NK-92 treated with Interleukin-12 subunit alpha and Interleukin-12 subunit beta, amount 100 ng/mL, for 24 hours (cell line): Measurements from ENCODE around the gene CT45A1.
"Not testable (repeated sequence)": the region's sequence is repeated elsewhere in the genome, so short reads cannot be mapped to it uniquely, and the experiment has no call there.

Source experiments
- DNase-seq: peaks from one replicate; lab custom pipeline; 2025; lab: John Stamatoyannopoulos, UW

CT45A1 gene, protein sequence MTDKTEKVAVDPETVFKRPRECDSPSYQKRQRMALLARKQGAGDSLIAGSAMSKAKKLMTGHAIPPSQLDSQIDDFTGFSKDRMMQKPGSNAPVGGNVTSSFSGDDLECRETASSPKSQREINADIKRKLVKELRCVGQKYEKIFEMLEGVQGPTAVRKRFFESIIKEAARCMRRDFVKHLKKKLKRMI

GRCh38 chrX:135713183-135713689 lies at the start of gene CT45A1:
CT45A1 (plus strand) TSS chrX:135713639; CDS start chrX:135718941, 5,302 bp downstream.
- DNase-seq = not testable (repeated sequence)

- not testable (repeated sequence) for DNase-seq
Measured at GRCh38 chrX:135672979-135673378, 40.5 kb upstream of the CT45A1 start.

DNA sequence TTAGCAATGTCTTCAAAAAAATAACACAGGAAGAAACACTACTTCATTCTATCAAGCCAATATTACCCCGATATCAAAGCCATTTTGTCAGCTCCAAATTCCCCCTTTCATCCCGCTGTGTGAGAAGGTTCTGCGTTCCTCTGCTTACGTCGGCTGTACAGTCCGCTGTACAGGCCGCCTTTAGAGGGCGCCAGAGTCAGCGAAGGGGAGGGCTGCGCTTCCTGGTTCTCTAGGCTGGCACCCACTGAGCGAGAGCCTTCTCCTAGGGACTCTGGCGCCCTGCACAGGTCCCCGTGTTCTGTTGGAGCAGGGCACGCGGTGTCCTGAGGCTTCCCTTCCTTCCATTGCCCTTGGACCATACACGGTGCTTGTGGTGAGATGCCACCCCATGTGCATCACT lies 25.3 kb upstream of the CT45A1 start:
- no peak for DNase-seq

DNA sequence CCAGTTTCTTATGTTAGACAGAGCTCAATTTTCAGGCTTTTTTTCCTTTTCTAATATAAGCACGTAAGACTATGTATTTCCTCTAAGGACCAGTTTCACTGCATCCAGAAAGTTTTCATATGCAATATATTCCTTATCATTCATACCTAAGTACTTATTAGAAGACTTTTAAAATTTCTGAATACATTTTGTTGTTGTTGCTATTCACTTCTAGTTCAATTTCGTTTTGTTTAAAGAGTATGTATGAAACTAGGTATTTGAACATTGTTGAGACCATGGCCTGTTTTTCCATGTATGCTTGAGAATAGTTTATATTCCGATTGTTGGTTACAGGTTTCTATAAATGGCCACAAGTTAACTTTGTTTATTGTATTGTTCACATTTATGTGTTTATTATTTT lies 18.0 kb upstream of the CT45A1 start:
- no peak for DNase-seq

DNA sequence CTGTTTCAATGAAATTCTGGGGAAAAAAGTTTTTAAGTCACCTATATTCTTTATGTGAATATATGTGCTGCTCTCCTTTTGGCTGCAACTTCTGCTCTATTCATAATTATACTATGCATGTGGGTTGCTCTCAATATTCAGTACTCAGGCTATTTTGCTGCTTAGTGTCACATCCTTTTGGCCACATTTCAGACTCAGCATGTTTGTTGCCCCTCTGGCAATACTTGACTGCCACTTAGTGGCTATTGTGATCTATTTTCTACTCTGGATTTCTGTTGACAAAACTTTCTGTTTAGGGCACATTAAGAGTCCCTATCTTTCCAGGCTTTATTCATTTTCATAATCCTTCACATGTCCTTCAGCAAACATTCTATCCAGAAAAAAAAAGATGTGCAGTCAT lies 15.8 kb upstream of the CT45A1 start:
- no peak for DNase-seq

GRCh38 chrX:135698924-135699323 lies 14.5 kb upstream of the CT45A1 start:
- no peak for DNase-seq

- no peak for DNase-seq
Measured at GRCh38 chrX:135707880-135708279, 5.6 kb upstream of the CT45A1 start.

DNA sequence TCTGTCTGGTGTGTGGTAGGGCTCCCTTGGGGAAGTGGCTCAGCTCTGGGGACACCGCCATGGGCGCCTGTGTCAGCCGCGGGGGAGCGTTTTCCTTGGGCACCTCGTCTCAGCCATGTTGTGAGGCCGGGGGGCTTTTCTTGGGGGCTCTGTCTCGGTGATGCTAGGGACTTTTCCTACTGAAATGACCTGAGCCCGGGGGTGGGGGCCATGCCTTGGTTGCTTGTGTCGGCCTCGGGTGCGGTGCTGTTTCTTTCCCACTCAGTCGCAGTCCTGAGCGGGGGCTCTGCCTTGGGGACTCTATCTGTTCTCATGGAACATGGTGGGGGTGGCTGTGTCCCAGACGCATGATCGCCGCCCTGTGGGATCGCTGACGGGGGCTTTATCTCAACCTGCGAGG lies 356 bp downstream of the CT45A1 start:
- no peak for DNase-seq

DNA sequence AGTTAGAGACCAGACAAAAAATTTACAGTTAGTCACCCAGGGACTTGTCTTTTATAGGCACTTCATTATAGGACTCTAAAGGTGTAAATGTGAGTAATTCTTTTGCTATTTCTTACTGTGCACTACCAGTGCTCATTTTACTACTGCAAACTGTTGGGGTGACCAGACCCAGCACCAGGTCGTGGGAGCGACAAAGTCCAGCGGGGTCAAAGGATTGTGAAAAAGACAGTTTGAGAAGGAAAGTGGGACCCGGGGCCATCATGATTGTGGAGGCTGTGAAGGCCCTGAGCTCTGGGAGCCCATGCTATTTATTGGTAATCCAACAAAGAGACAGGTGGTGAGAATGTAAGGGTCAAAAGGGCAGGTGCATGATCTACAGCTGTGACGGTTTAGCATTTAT lies 21.2 kb downstream of the CT45A1 start:
- not testable (repeated sequence) for DNase-seq

GRCh38 chrX:135737366-135738071 lies 24.1 kb downstream of the CT45A1 start:
- DNase-seq = no peak

DNA sequence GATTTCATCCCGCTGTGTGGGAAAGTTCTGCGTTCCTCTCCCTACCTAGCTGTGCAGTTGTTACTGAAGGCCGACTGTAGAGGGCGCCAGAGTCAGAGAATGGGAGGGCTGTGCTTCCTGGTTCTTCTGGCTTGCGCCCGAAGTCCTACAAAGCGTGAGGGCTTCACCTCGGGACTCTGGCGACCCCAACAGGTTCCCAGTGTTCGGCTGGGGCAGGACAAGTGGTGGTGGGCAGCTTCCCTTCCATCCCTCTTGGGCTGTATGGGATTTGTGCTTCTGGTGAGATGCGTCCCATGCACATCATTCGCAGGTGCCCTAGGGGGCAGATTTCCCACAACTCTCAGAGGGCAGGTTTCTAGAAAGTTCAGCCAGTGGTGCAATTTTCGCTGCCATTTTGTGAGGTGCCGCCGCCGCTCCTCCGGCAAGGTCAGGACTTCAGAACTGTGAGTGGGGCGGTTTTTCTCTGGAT lies 27.3 kb downstream of the CT45A1 start:
- no peak for DNase-seq

DNA sequence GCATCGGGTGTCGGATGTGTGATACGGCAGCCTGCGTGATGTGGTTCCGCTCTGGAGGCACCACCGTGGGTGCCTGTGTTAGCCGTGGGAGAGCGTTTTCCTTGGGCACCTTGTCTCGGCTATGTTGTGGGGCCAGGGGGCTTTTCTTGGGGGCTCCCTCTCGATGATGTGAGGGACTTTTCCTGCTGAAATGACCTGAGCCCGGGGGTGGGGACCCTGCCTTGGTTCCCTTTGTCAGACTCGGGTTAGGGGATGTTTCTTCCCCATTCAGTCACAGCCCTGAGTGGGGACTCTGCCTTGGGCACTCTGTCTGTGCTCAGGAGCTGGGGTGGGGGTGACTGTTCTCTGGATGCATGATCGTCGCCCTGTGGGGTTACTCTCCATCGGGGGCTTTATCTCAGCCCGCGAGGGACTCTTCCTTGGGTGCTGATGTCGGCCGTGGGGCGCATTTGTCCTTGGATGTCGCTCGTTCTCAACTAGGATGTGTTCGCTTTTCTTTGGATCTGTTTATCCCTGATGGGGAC lies 27.8 kb downstream of the CT45A1 start:
- DNase-seq = no peak

DNA sequence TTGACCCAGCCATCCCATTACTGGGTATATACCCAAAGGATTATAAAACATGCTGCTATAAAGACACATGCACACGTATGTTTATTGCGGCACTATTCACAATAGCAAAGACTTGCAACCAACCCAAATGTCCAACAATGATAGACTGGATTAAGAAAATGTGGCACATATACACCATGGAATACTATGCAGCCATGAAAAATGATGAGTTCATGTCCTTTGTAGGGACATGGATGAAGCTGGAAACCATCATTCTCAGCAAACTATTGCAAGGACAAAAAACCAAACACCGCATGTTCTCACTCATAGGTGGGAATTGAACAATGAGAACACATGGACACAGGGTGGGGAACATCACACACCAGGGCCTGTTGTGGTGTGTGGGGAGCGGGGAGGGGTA lies 31.3 kb downstream of the CT45A1 start:
- DNase-seq = not testable (repeated sequence)

DNA sequence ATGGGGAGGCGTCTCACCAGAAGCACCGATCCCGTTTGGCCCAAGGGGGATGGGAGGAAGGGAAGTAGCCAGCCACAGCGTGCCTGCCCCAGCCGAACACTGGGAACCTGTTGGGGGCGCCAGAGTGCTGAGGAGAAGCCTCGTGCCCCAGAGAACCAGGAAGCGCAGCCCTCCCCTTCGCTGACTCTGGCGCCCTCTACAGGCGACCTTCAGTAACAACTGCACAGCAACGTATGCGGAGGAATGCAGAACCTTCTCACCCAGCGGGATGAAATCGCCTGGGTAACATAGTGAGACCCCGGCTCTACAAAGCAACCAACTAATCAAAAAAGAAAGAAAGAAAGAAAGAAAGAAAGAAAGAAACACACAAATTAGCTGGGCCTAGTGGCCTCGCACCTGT lies 54.7 kb downstream of the CT45A1 start, which contains the start of gene CT45A3:
CT45A3 (minus strand) TSS at position 101 of the 400 bp plus-strand sequence. CDS start 3,747 bp downstream, outside the sequence.
- not testable (repeated sequence) for DNase-seq
